ENCODE measurements around the gene COPG2.

GRCh38 chr7:130673066-130673465, 4.5 kb upstream of the COPG2 start:
- TF ChIP-seq, protein P1, sequence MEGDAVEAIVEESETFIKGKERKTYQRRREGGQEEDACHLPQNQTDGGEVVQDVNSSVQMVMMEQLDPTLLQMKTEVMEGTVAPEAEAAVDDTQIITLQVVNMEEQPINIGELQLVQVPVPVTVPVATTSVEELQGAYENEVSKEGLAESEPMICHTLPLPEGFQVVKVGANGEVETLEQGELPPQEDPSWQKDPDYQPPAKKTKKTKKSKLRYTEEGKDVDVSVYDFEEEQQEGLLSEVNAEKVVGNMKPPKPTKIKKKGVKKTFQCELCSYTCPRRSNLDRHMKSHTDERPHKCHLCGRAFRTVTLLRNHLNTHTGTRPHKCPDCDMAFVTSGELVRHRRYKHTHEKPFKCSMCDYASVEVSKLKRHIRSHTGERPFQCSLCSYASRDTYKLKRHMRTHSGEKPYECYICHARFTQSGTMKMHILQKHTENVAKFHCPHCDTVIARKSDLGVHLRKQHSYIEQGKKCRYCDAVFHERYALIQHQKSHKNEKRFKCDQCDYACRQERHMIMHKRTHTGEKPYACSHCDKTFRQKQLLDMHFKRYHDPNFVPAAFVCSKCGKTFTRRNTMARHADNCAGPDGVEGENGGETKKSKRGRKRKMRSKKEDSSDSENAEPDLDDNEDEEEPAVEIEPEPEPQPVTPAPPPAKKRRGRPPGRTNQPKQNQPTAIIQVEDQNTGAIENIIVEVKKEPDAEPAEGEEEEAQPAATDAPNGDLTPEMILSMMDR (IDR thresholded peaks at IDR 0.05 in 4 of 5, conservative IDR thresholded peaks at IDR 0.05 in 1 of 5) = no peak
- no peak for TF ChIP-seq POLR2A (IDR thresholded peaks at IDR 0.05)
